BLaER1 (cell line): ENCODE data around the gene RNPS1.
"Not testable (repeated sequence)": the region's sequence is repeated elsewhere in the genome, so short reads cannot be mapped to it uniquely, and the experiment has no call there.

Experiments used
- H3K27ac ChIP-seq: shearing (Covaris generic); formaldehyde crosslinking; 2 replicates; pipeline ENCODE4 v1.8.1; 2022
- H3K27me3 ChIP-seq: shearing (Covaris generic); formaldehyde crosslinking; 2 replicates; pipeline ENCODE4 v1.8.1; 2022
- H3K36me3 ChIP-seq: shearing (Covaris generic); formaldehyde crosslinking; 2 replicates; pipeline ENCODE4 v1.8.1; 2022
- H3K4me1 ChIP-seq: shearing (Covaris generic); formaldehyde crosslinking; 2 replicates; pipeline ENCODE4 v1.8.1; 2022
- H3K4me2 ChIP-seq: shearing (Covaris generic); formaldehyde crosslinking; 2 replicates; pipeline ENCODE4 v1.8.1; 2022
- H3K4me3 ChIP-seq: shearing (Covaris generic); formaldehyde crosslinking; 2 replicates; pipeline ENCODE4 v1.8.1; 2022
- H3K9ac ChIP-seq: shearing (Covaris generic); formaldehyde crosslinking; 2 replicates; pipeline ENCODE4 v1.8.1; 2022
- H3K9me3 ChIP-seq: shearing (Covaris generic); formaldehyde crosslinking; 2 replicates; pipeline ENCODE4 v1.8.1; 2022
- H4K20me1 ChIP-seq: shearing (Covaris generic); formaldehyde crosslinking; 2 replicates; pipeline ENCODE4 v1.8.1; 2022
- Cebpa-rat ChIP-seq: shearing (Covaris generic); IDR thresholded peaks from 2 replicates; pipeline ENCODE4 v1.8.1; 2022

The RNPS1 gene

DNA sequence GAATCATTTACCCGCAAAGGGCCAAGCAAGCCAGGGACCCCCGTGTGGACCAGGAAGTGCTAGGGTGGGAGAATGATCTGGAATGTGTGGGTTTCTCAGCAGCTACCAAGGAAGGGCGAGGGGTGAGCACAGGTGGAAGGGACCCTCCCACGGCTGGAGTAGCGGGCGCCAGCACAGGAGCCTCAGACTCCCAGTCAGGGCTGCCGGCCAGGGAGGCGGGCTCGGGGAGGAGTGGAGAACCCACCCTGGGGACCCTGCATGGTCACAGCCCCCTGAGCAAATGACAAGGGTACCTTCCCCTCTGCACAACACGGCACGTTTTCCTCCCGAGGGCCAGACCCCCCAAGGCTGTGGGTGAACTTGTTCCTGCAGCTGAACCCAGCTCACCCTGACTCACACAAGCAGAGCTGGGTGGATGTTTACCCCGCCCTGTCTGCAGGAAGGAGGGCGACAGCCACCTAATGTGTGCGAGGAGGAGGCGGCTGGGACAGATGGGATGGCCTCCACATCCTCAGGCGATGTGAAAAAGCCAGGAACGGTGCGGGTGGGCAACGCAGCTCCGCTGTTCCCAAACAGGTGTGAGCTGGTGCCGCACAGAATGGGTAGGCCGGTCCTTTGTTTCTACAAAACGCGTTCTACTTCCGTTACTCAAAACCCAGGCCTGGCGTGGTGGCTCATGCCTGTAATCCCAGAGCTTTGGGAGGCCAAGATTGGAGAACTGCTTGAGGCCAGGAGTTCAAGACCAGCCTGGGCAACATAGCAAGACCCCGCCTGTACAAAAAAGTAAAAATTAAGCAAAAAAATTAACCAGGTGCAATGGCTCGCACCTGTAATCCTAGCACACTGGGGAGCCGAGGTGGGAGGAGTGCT is 22.8 kb downstream of the RNPS1 start:
- Histone ChIP-seq H3K27me3 (no peaks in the 10 kb centered on the region), H4K20me1 (peaks cover 46% of the 10 kb centered on the region), H3K36me3 (peaks cover 86% of the 10 kb centered on the region), H3K4me3 (no peak overlapping the region), H3K27ac (no peak overlapping the region), H3K9me3 (no peaks in the 10 kb centered on the region), H3K4me2 (no peak overlapping the region), H3K4me1 (peaks cover 24% of the 10 kb centered on the region), H3K9ac (no peak overlapping the region)
- no peak for TF ChIP-seq Cebpa-rat

DNA sequence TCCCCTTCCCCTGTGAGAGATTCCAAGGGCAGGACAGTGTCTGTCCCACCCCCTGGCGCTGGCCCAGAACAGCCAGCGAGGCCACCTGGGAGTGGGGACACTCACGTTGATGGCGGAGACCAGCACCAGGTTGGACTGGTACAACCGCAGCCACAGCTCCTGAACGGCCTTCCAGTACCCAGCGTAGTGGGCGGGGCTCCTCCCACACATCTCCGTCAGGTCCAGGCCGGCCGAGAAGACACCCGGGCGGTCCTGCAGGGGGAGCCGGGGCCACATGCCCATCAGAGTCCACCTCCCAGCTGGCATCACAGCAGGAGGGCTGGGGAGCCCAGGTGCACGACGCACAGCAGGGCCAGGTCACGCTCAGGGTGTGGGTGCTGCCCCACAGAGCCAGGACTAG is 23.6 kb downstream of the RNPS1 start:
- H3K4me1 ChIP-seq: peaks cover 15% of the 10 kb centered on the region
- no peak overlapping the region for H3K9ac ChIP-seq
- no peak for TF ChIP-seq Cebpa-rat
- peaks cover 55% of the 10 kb centered on the region for H4K20me1 ChIP-seq
- no peaks in the 10 kb centered on the region for H3K27me3 ChIP-seq
- H3K4me2 ChIP-seq: no peak overlapping the region
- H3K9me3 ChIP-seq: no peaks in the 10 kb centered on the region
- no peak overlapping the region for H3K4me3 ChIP-seq
- H3K36me3 ChIP-seq: peaks cover 93% of the 10 kb centered on the region
- H3K27ac ChIP-seq: no peak overlapping the region

- H3K27me3 ChIP-seq: no peaks in the 10 kb centered on the region
- H3K9me3 ChIP-seq: no peaks in the 10 kb centered on the region
- peaks cover 60% of the 10 kb centered on the region for H4K20me1 ChIP-seq
- TF ChIP-seq Cebpa-rat: no peak
- H3K9ac ChIP-seq: no peak overlapping the region
- peaks cover 12% of the 10 kb centered on the region for H3K4me1 ChIP-seq
- H3K27ac ChIP-seq: no peak overlapping the region
- no peak overlapping the region for H3K4me3 ChIP-seq
- peaks cover 93% of the 10 kb centered on the region for H3K36me3 ChIP-seq
- H3K4me2 ChIP-seq: no peak overlapping the region
These were observed 24.1 kb downstream of the RNPS1 start for GRCh38 chr16:2243781-2244180.

GRCh38 chr16:2243031-2243528 is 24.8 kb downstream of the RNPS1 start:
- Histone ChIP-seq H3K9me3 (no peaks in the 10 kb centered on the region), H3K36me3 (peaks cover 92% of the 10 kb centered on the region)
- TF ChIP-seq Cebpa-rat: no peak

GRCh38 chr16:2242598-2242997 is 25.3 kb downstream of the RNPS1 start:
- Histone ChIP-seq H3K4me1 (peaks cover 12% of the 10 kb centered on the region), H3K4me2 (no peak overlapping the region), H3K9me3 (no peaks in the 10 kb centered on the region), H3K4me3 (no peak overlapping the region), H3K36me3 (peaks cover 93% of the 10 kb centered on the region), H4K20me1 (peaks cover 64% of the 10 kb centered on the region), H3K9ac (no peak overlapping the region), H3K27me3 (peaks cover 7% of the 10 kb centered on the region), H3K27ac (no peak overlapping the region)
- TF ChIP-seq Cebpa-rat: no peak

More at GRCh38 chr16:2243031-2243528, 24.8 kb downstream of the RNPS1 start:
- Histone ChIP-seq H4K20me1 (peaks cover 60% of the 10 kb centered on the region), H3K4me1 (peaks cover 12% of the 10 kb centered on the region), H3K9ac (no peak overlapping the region), H3K4me3 (no peak overlapping the region), H3K27ac (no peak overlapping the region), H3K4me2 (no peak overlapping the region), H3K27me3 (peaks cover 3% of the 10 kb centered on the region; the same call in 1 of the 2 replicates)

GRCh38 chr16:2240331-2240730 is 27.6 kb downstream of the RNPS1 start:
- Histone ChIP-seq H4K20me1 (peaks cover 77% of the 10 kb centered on the region), H3K4me1 (peaks cover 12% of the 10 kb centered on the region), H3K36me3 (peaks cover 89% of the 10 kb centered on the region), H3K27me3 (peaks cover 23% of the 10 kb centered on the region)
- not testable (repeated sequence) for H3K4me3 ChIP-seq, H3K4me2 ChIP-seq, H3K9me3 ChIP-seq, H3K27ac ChIP-seq, H3K9ac ChIP-seq

- Histone ChIP-seq H3K36me3 (peaks cover 87% of the 10 kb centered on the region), H3K9me3 (no peaks in the 10 kb centered on the region), H3K9ac (no peak overlapping the region), H3K4me2 (no peak overlapping the region), H3K27ac (no peak overlapping the region), H3K4me3 (no peak overlapping the region), H4K20me1 (peaks cover 75% of the 10 kb centered on the region), H3K4me1 (peaks cover 17% of the 10 kb centered on the region), H3K27me3 (peaks cover 23% of the 10 kb centered on the region)
- TF ChIP-seq Cebpa-rat: no peak
These were observed 28.9 kb downstream of the RNPS1 start for GRCh38 chr16:2238838-2239675.

- Histone ChIP-seq H3K4me1 (peaks cover 19% of the 10 kb centered on the region), H3K36me3 (peaks cover 87% of the 10 kb centered on the region), H3K27ac (no peak overlapping the region), H4K20me1 (peaks cover 76% of the 10 kb centered on the region), H3K9me3 (no peaks in the 10 kb centered on the region), H3K27me3 (peaks cover 23% of the 10 kb centered on the region), H3K4me3 (no peak overlapping the region), H3K9ac (no peak overlapping the region), H3K4me2 (no peak overlapping the region)
- TF ChIP-seq Cebpa-rat: no peak
These were observed 29.6 kb downstream of the RNPS1 start for GRCh38 chr16:2238150-2238837.

- peaks cover 74% of the 10 kb centered on the region for H4K20me1 ChIP-seq
- peaks cover 87% of the 10 kb centered on the region for H3K36me3 ChIP-seq
- no peak overlapping the region for H3K9ac ChIP-seq
- no peaks in the 10 kb centered on the region for H3K9me3 ChIP-seq
- H3K27ac ChIP-seq: no peak overlapping the region
- peaks cover 14% of the 10 kb centered on the region for H3K4me1 ChIP-seq
- no peak overlapping the region for H3K4me3 ChIP-seq
- TF ChIP-seq Cebpa-rat: no peak
- H3K27me3 ChIP-seq: peaks cover 23% of the 10 kb centered on the region
- no peak overlapping the region for H3K4me2 ChIP-seq
These were observed 30.3 kb downstream of the RNPS1 start for GRCh38 chr16:2237493-2238149.
